T-helper 1 cell treated with Interleukin-12 subunit alpha and Interleukin-12 subunit beta and Interleukin-4 antibody, amounts not matched to agents 30 μg/mL and 1 μg/mL, for 36 hours (primary cell): ENCODE results near the gene SIPA1L3.

ENCODE experiments used
- H3K27ac Mint-ChIP-seq: one replicate; pipeline ENCODE4 v1.8.0; 2021; ENCODE audit warnings: mild to moderate bottlenecking, mixed read lengths
- H3K27me3 Mint-ChIP-seq: one replicate; pipeline ENCODE4 v1.8.0; 2021; ENCODE audit warnings: low read depth, mixed read lengths
- H3K36me3 Mint-ChIP-seq: one replicate; pipeline ENCODE4 v1.8.0; 2021; ENCODE audit warnings: low read depth, mixed read lengths
- H3K4me1 Mint-ChIP-seq: one replicate; pipeline ENCODE4 v1.8.0; 2021; ENCODE audit warnings: low read depth, mixed read lengths
- H3K4me3 Mint-ChIP-seq: one replicate; pipeline ENCODE4 v1.8.0; 2021; ENCODE audit warnings: mild to moderate bottlenecking, moderate library complexity, mixed read lengths
- H3K9me3 Mint-ChIP-seq: one replicate; pipeline ENCODE4 v1.8.0; 2021; ENCODE audit warnings: mixed read lengths

Gene SIPA1L3

DNA sequence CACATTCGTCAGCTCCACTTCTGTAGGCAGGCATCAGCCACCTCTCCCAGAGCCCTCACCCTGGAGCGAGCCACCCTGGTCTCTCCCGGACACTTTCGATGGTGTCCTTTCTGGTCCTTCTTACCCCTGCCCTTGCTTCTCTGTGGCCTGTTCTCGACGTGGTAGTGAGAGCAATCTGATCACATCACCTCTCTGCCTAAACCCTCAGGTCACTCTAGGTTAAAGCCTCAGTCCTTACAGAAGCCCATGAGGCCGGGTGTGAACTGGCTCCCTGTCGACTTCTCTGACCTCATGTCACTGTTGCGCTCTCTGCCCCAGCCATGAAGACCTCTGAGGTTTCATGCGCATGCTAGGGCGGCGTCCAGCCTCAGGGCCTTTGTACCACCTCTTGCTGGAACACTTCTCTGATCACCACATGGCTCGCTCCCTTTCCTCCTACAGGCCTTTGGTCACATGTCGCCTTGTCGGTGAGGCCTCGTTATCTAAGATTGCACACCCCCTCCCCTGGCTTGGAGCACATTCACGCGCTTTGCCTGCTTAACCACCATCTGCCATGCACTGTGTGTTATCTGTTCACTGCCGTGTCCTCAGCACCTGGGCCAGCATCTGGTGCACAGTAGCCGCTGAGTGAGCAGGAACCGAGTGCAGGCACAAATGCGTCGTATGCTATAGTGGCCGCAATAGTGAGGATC is 215.5 kb downstream of the SIPA1L3 start:
- Mint-ChIP-seq H3K27me3 (no peaks in the 10 kb centered on the region), H3K27ac (no peak overlapping the region), H3K4me1 (no peaks in the 10 kb centered on the region), H3K9me3 (peaks cover 24% of the 10 kb centered on the region), H3K4me3 (no peak overlapping the region), H3K36me3 (peaks cover 17% of the 10 kb centered on the region)

DNA sequence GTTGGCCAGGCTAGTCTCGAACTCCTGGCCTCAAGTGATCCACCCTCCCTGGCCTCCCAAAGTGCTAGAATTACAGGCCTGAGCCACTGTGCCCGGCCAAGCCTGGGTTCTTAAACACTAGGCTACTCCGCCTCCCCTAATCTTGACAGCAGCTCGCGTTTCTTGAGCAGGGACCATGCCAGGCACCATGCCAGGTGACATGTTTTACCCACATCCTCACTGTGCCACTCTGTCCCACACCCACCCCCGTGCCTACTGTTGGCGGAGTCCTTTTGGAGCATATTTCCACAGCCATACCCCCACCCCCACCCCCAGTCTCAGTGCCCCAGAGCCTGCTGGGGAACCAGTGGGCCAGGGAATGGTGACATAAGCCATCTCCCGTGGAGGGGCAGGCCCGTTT is 218.2 kb downstream of the SIPA1L3 start:
- H3K4me1 Mint-ChIP-seq = no peaks in the 10 kb centered on the region
- H3K27me3 Mint-ChIP-seq = no peaks in the 10 kb centered on the region
- peaks cover 6% of the 10 kb centered on the region for H3K36me3 Mint-ChIP-seq
- H3K9me3 Mint-ChIP-seq = peaks cover 21% of the 10 kb centered on the region
- H3K4me3 Mint-ChIP-seq = no peak overlapping the region
- no peak overlapping the region for H3K27ac Mint-ChIP-seq

DNA sequence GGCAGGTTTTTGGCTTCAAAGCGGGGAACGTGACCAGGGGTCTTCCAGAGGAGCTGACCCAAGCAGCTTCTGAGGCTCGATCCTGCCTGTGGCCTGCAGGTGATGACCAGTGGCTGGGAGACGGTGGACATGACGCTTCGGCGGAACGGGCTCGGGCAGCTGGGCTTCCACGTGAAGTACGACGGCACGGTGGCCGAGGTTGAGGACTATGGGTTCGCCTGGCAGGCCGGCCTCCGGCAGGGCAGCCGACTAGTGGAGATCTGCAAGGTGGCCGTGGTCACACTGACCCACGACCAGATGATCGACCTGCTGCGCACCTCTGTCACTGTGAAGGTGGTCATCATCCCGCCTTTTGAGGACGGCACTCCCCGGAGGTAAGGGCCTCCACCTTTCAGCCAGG is 223.4 kb downstream of the SIPA1L3 start:
- H3K36me3 Mint-ChIP-seq = peaks cover 2% of the 10 kb centered on the region
- no peak overlapping the region for H3K4me3 Mint-ChIP-seq
- peaks cover 5% of the 10 kb centered on the region for H3K4me1 Mint-ChIP-seq
- H3K27ac Mint-ChIP-seq = no peak overlapping the region
- H3K9me3 Mint-ChIP-seq = peaks cover 7% of the 10 kb centered on the region
- H3K27me3 Mint-ChIP-seq = no peaks in the 10 kb centered on the region

DNA sequence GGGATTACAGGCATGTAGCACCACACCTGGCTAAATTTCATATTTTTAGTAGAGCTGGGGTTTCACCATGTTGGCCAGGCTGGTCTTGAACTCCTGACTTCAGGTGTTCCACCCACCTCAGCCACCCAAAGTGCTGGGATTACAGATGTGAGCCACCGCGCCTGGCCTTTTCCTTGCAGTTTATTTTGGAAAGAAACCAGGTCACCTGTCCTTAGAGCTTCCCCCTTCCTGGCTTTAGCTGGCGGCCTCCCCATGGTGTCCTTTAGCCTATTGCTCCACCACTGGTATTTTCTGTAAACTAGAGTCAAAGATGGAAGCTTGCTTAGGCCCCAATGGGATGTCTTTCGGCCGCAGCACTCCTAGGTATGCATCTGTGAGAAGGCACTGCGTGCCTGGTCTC is 225.8 kb downstream of the SIPA1L3 start:
- Mint-ChIP-seq H3K4me1 (peaks cover 5% of the 10 kb centered on the region), H3K36me3 (peaks cover 2% of the 10 kb centered on the region), H3K4me3 (no peak overlapping the region), H3K27ac (no peak overlapping the region), H3K27me3 (no peaks in the 10 kb centered on the region), H3K9me3 (no peaks in the 10 kb centered on the region)

DNA sequence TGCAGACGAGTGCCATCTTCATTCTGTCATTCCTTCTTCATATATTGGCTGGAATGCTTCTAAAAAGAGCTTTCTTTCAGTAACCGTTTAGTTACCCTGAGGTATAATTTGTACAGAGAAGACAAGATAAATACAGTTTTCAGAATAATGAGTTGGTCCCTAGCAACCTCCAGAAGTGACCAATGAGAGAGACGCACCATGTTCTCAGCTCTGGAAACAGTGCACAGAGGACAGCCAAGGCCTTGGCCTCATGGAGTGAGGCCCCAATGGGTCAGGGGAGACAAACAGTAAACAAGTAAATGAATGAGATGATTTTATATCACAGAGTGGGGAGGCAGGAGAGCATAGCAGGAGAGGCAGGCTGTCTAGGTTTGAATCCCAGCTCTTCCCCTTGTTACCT is 226.3 kb downstream of the SIPA1L3 start:
- Mint-ChIP-seq H3K4me1 (peaks cover 5% of the 10 kb centered on the region), H3K27ac (no peak overlapping the region), H3K36me3 (peaks cover 2% of the 10 kb centered on the region), H3K9me3 (no peaks in the 10 kb centered on the region), H3K4me3 (no peak overlapping the region), H3K27me3 (no peaks in the 10 kb centered on the region)

DNA sequence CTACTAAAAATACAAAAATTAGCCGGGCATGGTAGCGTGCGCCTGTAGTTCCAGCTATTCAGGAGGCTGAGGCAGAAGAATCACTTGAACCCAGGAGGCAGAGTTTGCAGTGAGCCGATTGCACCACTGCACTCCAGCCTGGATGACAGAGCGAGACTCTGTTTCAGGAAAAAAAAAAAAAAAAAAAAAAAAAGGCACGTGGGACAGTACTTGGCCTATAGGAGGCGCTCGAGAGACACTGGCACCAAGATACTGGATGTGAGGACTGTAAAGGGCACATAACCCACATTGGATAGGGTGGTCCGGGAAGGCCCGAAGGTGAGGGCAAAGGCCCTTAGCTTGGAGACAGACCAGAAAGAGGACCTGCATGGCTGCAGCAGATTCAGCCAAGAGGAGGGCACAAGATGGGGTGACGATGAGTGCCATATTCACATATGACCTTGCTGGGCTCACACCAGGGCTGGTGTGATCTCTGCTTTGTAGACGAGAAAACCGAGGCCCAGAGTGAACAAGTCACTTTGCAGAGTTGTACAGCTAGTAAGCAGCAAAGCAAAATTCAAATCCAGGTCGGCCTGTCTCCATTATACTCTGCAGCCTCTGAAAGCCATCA is 227.6 kb downstream of the SIPA1L3 start:
- Mint-ChIP-seq H3K9me3 (no peaks in the 10 kb centered on the region), H3K27ac (no peak overlapping the region), H3K36me3 (peaks cover 2% of the 10 kb centered on the region), H3K4me3 (no peak overlapping the region), H3K4me1 (peaks cover 5% of the 10 kb centered on the region), H3K27me3 (no peaks in the 10 kb centered on the region)

DNA sequence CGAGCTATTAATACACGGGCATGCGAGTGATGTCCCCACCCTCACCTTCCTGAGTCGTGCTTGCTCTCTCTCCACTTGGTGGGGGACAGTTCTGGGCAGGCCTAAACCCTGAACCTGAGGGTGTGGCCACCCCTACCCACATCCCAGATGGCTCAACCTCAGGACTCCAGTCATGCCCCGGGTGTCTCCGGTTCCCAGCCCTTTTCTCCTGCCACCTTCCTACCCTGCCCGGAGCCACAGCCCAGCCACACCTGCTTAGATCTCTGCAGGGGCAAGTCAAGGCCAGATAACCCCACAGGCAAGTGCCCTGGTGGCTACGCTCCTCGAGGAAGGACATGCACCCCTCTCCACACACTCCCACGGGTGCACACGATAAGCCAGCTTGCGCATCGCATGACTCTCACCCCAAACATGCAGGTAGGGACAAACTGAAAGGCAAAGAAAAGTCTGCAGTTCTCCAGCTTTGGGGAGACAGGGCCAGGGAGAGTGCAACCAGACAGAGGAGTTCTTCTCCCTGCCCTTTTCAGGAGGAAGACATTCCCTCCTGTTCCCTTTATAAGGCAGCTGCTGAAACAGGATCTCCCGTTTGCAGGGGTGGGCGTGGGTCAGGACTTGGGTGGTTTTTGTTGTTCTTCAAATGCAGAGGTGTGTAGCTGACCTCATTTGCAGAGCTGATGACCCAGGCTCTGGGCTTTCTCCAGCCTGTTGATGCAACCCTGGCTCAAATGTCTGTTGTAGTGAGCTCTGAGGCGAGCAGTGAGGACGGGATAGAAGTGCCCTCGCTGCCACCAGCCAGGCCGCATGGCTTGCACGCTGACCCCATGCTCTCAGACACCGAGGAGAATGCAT is 228.4 kb downstream of the SIPA1L3 start:
- H3K36me3 Mint-ChIP-seq = peaks cover 2% of the 10 kb centered on the region
- peaks cover 5% of the 10 kb centered on the region for H3K4me1 Mint-ChIP-seq
- no peak overlapping the region for H3K4me3 Mint-ChIP-seq
- H3K27ac Mint-ChIP-seq = no peak overlapping the region
- H3K27me3 Mint-ChIP-seq = no peaks in the 10 kb centered on the region
- no peaks in the 10 kb centered on the region for H3K9me3 Mint-ChIP-seq

DNA sequence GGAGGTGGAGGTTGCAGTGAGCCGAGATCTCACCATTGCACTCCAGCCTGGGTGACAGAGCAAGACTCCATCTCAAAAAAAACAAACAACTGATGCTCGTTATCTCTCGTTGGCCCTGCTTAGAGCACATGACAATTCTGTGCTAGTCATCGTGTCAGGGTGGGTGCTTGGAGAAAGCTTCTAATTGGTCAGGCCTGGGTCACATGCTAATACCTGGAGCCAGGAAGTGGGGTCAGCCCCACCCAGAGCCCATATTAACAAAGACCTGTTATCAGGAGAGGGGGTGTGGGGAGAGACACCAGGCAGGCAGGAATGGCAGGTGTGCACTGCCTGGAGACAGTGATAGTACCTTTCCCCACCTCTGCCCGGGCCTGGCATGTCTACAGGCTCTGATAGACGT is 232.1 kb downstream of the SIPA1L3 start:
- no peak overlapping the region for H3K27ac Mint-ChIP-seq
- peaks cover 6% of the 10 kb centered on the region for H3K4me1 Mint-ChIP-seq
- H3K36me3 Mint-ChIP-seq = no peaks in the 10 kb centered on the region
- H3K9me3 Mint-ChIP-seq = no peaks in the 10 kb centered on the region
- H3K27me3 Mint-ChIP-seq = no peaks in the 10 kb centered on the region
- H3K4me3 Mint-ChIP-seq = no peak overlapping the region

DNA sequence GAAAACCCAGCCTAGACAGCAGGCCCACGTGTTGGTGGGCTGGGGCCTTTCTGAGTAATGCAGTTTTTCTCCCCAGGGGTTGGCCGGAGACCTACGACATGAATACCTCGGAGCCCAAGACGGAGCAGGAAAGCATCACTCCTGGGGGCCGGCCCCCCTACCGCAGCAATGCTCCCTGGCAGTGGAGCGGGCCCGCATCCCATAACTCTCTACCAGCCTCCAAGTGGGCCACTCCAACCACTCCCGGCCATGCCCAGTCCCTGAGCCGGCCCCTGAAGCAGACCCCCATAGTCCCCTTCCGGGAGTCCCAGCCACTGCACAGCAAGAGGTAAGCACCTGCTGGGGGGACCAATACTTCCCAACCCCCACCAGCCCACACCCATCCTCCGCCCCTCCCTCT is 234.1 kb downstream of the SIPA1L3 start:
- Mint-ChIP-seq H3K36me3 (no peaks in the 10 kb centered on the region), H3K27ac (no peak overlapping the region)

DNA sequence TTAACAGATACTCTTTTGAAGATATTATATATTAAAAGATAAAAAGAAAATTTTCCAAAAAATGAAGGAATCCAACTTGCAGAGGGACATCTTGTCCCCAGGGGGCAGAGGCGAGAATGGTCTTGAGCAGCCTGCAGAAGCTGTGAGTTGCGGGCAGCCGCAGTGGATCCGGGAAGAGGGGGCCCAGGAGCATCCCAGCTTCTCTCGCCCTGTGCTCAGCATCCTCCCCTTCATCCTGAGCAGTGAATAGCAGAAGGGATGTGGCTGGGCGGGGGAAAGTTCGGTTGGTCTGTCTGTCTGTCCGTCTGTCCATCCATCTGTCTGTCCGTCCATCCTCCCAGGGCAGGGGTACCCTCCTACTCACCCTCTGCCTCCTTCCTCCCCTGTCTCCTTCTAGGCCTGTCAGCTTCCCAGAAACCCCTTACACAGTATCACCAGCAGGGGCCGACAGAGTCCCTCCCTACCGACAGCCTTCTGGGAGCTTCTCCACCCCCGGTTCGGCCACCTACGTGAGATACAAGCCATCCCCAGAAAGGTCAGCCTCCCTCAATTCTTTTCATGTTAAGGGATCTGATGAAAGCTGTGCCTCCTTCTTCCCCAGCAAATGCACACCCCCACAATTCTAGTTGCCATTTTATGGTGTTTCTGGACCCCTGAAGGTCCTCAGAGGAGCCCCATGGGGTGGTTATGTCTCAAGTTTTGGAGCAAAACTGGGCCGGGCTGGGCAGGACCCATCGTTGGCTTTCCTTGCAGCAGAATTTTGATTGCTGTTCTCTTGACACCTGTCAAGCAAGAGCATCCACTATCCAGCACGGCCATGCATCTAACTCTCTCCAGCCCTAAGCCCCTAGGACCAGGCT is 235.4 kb downstream of the SIPA1L3 start:
- Mint-ChIP-seq H3K27me3 (no peaks in the 10 kb centered on the region), H3K4me3 (no peak overlapping the region), H3K36me3 (no peaks in the 10 kb centered on the region), H3K4me1 (peaks cover 7% of the 10 kb centered on the region), H3K9me3 (no peaks in the 10 kb centered on the region), H3K27ac (no peak overlapping the region)

More for the DNA sequence above, 234.1 kb downstream of the SIPA1L3 start:
- H3K9me3 Mint-ChIP-seq = no peaks in the 10 kb centered on the region
- H3K4me3 Mint-ChIP-seq = no peak overlapping the region
- H3K27me3 Mint-ChIP-seq = no peaks in the 10 kb centered on the region
- H3K4me1 Mint-ChIP-seq = peaks cover 7% of the 10 kb centered on the region

DNA sequence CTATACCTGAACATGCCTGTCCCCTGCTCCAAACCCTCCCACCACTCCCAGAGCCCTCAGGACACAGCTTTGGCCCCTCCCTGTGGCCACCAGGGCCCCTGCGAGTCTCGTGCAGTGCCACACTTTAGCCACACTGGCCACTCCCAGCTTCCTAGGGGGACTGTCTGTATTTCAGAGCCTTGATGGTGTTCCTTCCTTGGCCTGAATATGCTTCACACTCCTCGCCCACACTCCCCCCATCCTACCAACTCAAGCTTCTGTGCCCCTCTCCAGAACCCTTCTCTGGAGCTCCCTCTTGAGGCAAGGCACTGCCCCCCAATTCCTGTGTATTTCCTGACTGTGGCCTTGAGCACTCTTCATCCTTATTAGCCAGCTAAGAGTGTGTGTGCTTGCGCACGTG is 236.8 kb downstream of the SIPA1L3 start:
- no peaks in the 10 kb centered on the region for H3K27me3 Mint-ChIP-seq
- H3K9me3 Mint-ChIP-seq = no peaks in the 10 kb centered on the region
- no peaks in the 10 kb centered on the region for H3K36me3 Mint-ChIP-seq
- H3K4me1 Mint-ChIP-seq = peaks cover 7% of the 10 kb centered on the region
- no peak overlapping the region for H3K27ac Mint-ChIP-seq
- no peak overlapping the region for H3K4me3 Mint-ChIP-seq

DNA sequence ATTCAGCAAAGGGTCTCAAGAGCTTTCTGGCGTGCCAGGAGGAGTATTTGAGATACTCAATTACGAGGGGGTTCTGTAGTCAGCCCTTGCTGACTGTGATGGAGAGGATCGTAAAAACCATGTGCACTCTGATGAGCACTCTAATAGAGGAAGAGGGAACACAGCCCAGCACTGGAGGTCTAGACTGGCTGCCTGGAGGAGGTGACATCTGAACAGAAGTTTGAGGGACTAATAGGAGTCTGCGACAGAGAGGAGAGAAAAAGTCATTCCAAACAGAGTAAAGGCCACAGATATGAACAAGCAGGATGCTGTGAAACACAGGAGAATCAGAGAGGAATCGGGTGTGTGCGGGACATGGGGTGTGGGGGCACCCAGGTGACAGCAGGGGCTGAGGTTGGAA is 237.7 kb downstream of the SIPA1L3 start:
- Mint-ChIP-seq H3K4me3 (no peak overlapping the region), H3K4me1 (peaks cover 7% of the 10 kb centered on the region), H3K36me3 (no peaks in the 10 kb centered on the region), H3K27me3 (no peaks in the 10 kb centered on the region), H3K27ac (no peak overlapping the region), H3K9me3 (no peaks in the 10 kb centered on the region)

DNA sequence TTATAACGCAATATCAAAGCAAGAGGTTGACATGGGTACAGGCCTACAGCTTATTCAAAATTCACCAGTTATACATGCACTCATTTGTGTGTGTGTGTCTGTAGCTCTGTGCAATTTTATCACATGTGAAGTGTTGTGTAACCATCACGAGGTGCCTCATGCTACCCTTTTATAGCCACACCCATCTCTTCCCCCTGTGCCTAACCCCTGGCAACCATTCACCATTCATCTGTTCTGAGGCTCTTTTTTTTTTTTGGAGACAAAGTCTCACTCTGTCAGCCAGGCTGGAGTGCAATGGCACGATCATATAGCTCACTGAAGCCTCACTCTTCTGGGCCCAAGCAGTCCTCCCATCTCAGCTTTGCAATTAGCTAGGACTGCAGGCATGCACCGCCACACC is 238.6 kb downstream of the SIPA1L3 start:
- H3K9me3 Mint-ChIP-seq = no peaks in the 10 kb centered on the region
- H3K4me3 Mint-ChIP-seq = no peak overlapping the region
- no peak overlapping the region for H3K27ac Mint-ChIP-seq
- no peaks in the 10 kb centered on the region for H3K36me3 Mint-ChIP-seq
- H3K27me3 Mint-ChIP-seq = no peaks in the 10 kb centered on the region
- peaks cover 7% of the 10 kb centered on the region for H3K4me1 Mint-ChIP-seq

DNA sequence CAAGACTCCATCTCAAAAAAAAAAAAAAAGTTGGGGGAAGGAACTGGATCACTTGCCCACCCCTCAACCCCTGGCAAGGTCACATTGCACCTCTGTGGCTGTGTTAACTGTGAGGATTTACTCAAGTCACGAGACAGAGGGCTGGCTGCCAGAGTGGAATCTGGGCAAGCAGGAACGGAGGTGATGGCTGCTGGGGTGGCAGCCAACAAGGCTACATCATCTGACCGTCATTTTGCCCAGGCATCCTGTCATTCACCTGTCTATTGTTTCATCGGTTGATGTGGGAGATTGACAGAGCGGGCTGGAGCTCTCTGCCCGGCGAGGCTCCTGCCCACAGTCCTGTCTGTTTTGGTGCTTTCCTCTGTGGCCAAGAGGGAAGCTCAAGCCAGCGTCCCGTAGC is 241.3 kb downstream of the SIPA1L3 start:
- H3K9me3 Mint-ChIP-seq = no peaks in the 10 kb centered on the region
- peaks cover 3% of the 10 kb centered on the region for H3K4me1 Mint-ChIP-seq
- H3K4me3 Mint-ChIP-seq = no peak overlapping the region
- no peak overlapping the region for H3K27ac Mint-ChIP-seq
- H3K27me3 Mint-ChIP-seq = no peaks in the 10 kb centered on the region
- no peaks in the 10 kb centered on the region for H3K36me3 Mint-ChIP-seq
